Measurements from ENCODE around the gene C10orf53. TPM values are rescaled to one million over a fixed set of nuclear protein-coding genes. Genes with fewer than 3 reads are reported as not detected.

Gene C10orf53
- total RNA-seq, 1 donor from 2014 or later: not detected

DNA sequence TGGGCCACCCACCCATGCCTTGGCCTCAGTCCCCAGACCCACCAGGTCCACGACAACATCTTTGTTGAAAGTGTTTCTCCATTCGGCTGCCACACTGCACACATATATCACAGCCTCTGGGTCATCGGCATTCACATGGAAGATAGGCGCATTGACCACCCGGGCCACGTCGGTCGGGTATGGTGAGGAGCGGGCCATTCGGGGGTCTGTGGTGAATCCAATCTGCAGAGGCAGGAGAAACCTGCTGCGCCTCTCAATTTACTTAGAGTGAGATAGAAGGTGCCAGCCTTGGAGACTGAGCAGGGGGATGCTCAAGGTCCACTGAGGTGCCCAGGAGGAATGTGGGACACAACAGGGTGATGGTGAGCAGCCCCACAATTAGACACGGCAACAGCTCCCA, 66.3 kb downstream of the C10orf53 start:
- intact Hi-C loops (cut with DNase I): no loop called here
- DNase-seq (no peak), ATAC-seq (no peak)
- no peaks in the 10 kb centered on the region for H3K27me3 ChIP-seq (ENCODE audit: low read depth)
- no peak overlapping the region for H3K27ac ChIP-seq
- no peaks in the 10 kb centered on the region for H3K9me3 ChIP-seq
- no peaks in the 10 kb centered on the region for H3K4me1 ChIP-seq
- H3K36me3 ChIP-seq: no peaks in the 10 kb centered on the region
- no peak for TF ChIP-seq CTCF (IDR thresholded peaks at IDR 0.05)
- no peak overlapping the region for H3K4me3 ChIP-seq

DNA sequence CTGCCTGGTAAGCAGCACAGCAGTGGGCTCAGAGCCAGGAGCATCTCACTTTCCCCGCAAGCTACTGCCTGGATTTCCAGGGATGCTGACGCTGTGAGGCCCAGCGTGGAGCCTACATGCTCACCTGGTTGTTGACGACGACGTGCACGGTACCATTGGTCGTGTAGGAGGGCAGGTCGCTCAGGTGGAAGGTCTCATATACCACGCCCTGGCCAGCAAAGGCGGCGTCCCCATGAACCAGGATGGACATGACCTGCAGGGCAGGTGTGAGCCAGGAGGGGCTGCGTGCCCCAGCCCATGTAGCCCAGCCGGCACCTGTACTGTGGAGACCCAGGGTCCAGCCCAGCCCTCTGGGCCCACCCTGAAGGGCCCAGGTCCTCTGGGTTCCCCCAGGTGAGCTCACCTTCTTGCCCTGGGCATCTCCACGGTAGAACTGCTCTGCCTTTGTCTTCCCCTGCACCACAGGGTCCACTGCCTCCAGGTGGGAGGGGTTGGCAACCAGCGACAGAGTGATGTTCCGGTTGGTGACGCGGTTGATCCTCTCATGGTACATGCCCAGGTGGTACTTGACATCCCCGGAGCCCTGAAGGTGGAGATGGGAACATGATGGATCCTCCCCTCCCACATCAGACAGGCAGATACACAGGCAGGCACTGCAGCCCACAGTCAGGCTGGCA, 67.3 kb downstream of the C10orf53 start:
- H3K9me3 ChIP-seq: no peaks in the 10 kb centered on the region
- H3K4me3 ChIP-seq: no peak overlapping the region
- no peaks in the 10 kb centered on the region for H3K36me3 ChIP-seq
- TF ChIP-seq CTCF (IDR thresholded peaks at IDR 0.05): no peak
- H3K27me3 ChIP-seq (ENCODE audit: low read depth): peaks cover 4% of the 10 kb centered on the region
- intact Hi-C loops (cut with DNase I): no loop called here
- no peak overlapping the region for H3K27ac ChIP-seq
- no peaks in the 10 kb centered on the region for H3K4me1 ChIP-seq
- ATAC-seq (no peak), DNase-seq (no peak)

Other genes with a start within 250 kb of the C10orf53 start
- gene ERCC6, start 140.5 kb upstream of the C10orf53 start, total RNA-seq: 23.5 TPM
- gene SLC18A3, start 69.3 kb upstream of the C10orf53 start, total RNA-seq: not detected
- gene CHAT, start 65.6 kb upstream of the C10orf53 start, total RNA-seq: not detected
- 0.30 TPM for gene OGDHL, start 82.7 kb downstream of the C10orf53 start, total RNA-seq